ENCODE measurements around the gene POU3F1.

The POU3F1 gene

DNA sequence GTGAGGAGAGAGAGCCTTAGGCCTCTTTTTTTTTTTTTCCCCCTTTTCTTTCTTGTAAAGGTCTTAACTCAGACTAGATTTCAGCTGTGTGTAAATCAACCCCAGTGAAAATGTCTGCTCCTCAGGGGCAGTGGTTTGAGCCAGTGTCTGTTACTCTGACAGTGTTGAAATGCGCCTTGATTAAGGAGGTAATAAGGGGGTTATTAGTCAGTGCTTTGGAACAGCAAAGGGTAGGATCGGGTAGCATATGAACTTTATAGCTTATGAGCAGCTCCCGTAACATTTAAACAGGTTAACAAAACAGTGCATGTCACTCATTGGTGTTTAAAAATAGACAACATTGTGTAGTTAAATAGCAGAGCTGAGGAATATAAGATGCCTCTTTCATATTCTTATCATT is 23.8 kb downstream of the POU3F1 start:
- no peaks in the 10 kb centered on the region for H3K27me3 ChIP-seq (ENCODE audit: low read depth, low read length)
- H3K27ac ChIP-seq (ENCODE audit: low read length) = no peak overlapping the region
- no peak overlapping the region for H3K4me3 ChIP-seq (ENCODE audit: low read depth in 1 of 2, low read length in 2 of 2)
- H3K9me3 ChIP-seq (ENCODE audit: control insufficient read depth in 1 of 2, low read length in 2 of 2) = no peaks in the 10 kb centered on the region
- peaks cover 59 to 76% of the 10 kb centered on the region in 2 donors for H3K36me3 ChIP-seq (ENCODE audit: control insufficient read depth in 1 of 2, insufficient read depth in 2 of 2, low read length in 2 of 2)
- H3K4me1 ChIP-seq (ENCODE audit: control insufficient read depth in 1 of 2, insufficient read depth in 2 of 2, low read length in 2 of 2) = no peaks in the 10 kb centered on the region

DNA sequence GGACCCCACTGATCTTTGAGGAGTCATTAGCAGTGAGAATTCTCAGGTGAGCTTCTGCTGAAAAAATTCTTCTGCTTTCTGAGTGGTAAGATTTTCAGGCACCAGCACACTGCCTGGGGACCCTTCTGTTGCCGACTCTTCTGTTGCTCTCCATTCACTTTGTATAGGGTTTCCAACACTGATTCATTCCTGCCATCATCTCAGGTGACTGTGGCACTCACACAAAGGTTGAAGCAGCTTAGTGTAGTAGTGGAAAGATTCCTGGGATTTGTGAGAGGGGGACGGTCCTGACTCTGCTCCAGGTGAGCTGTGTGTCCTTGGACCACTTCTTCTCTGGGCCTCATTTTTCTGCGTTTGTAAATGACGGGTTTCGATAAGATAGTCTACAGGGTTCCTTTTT is 24.6 kb downstream of the POU3F1 start:
- no peak overlapping the region for H3K4me3 ChIP-seq (ENCODE audit: low read depth in 1 of 2, low read length in 2 of 2)
- H3K4me1 ChIP-seq (ENCODE audit: control insufficient read depth in 1 of 2, insufficient read depth in 2 of 2, low read length in 2 of 2) = peaks cover 0 to 4% of the 10 kb centered on the region in 2 donors
- H3K27me3 ChIP-seq (ENCODE audit: low read depth, low read length) = no peaks in the 10 kb centered on the region
- no peaks in the 10 kb centered on the region for H3K9me3 ChIP-seq (ENCODE audit: control insufficient read depth in 1 of 2, low read length in 2 of 2)
- peaks cover 62 to 71% of the 10 kb centered on the region in 2 donors for H3K36me3 ChIP-seq (ENCODE audit: control insufficient read depth in 1 of 2, insufficient read depth in 2 of 2, low read length in 2 of 2)
- no peak overlapping the region for H3K27ac ChIP-seq (ENCODE audit: low read length)

DNA sequence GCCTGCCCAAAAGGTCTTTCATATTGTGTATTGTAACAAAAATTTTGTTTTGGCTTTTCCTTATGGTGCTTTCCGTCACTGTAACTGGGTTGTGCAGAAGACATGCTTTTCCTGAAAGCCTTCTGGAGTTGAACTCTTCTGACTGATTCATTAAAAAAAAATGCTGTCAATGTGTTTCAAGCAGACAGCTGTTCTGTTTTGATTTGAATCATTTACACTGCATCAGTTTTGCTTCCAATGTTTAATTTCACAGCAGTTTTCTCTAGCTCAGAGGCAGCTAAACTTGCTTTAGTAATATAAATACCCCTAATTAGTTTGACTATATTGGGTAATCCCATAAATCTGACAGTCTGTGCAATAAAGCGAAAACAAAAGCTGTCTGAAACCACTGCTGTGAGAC is 26.2 kb downstream of the POU3F1 start:
- Histone ChIP-seq H3K27ac (ENCODE audit: low read length) (no peak overlapping the region), H3K4me3 (ENCODE audit: low read depth in 1 of 2, low read length in 2 of 2) (no peak overlapping the region), H3K4me1 (ENCODE audit: control insufficient read depth in 1 of 2, insufficient read depth in 2 of 2, low read length in 2 of 2) (peaks cover 0 to 20% of the 10 kb centered on the region in 2 donors), H3K9me3 (ENCODE audit: control insufficient read depth in 1 of 2, low read length in 2 of 2) (no peaks in the 10 kb centered on the region), H3K27me3 (ENCODE audit: low read depth, low read length) (no peaks in the 10 kb centered on the region), H3K36me3 (ENCODE audit: control insufficient read depth in 1 of 2, insufficient read depth in 2 of 2, low read length in 2 of 2) (peaks cover 62% of the 10 kb centered on the region in 2 donors)

DNA sequence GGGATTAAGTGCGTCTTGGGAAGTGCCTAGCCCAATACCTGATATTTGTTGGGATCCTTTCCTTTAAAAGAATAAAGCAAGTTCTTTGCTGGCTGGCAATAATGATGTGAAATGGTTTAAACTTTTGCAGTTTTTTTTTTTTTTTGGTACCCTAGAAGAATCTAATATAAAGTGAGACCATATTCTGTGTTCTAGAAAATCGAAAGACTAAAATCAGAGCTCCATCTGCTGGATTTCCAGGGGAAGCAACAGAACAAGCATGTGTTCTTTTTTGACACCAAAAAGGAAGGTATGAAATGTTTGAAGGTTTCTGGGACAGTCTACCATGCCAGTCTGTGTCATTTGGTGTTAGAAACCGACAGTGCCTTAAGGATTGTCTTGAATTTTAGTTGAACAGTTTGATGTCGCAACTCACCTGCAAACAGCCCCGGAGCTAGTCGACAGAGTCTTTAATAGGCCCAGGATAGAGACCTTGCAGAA is 27.7 kb downstream of the POU3F1 start:
- H3K4me1 ChIP-seq (ENCODE audit: control insufficient read depth in 1 of 2, insufficient read depth in 2 of 2, low read length in 2 of 2) = peaks cover 7 to 35% of the 10 kb centered on the region in 2 donors
- H3K9me3 ChIP-seq (ENCODE audit: control insufficient read depth in 1 of 2, low read length in 2 of 2) = no peaks in the 10 kb centered on the region
- H3K36me3 ChIP-seq (ENCODE audit: control insufficient read depth in 1 of 2, insufficient read depth in 2 of 2, low read length in 2 of 2) = peaks cover 49 to 54% of the 10 kb centered on the region in 2 donors
- H3K27ac ChIP-seq (ENCODE audit: low read length) = no peak overlapping the region
- H3K27me3 ChIP-seq (ENCODE audit: low read depth, low read length) = no peaks in the 10 kb centered on the region
- H3K4me3 ChIP-seq (ENCODE audit: low read depth in 1 of 2, low read length in 2 of 2) = no peak overlapping the region

DNA sequence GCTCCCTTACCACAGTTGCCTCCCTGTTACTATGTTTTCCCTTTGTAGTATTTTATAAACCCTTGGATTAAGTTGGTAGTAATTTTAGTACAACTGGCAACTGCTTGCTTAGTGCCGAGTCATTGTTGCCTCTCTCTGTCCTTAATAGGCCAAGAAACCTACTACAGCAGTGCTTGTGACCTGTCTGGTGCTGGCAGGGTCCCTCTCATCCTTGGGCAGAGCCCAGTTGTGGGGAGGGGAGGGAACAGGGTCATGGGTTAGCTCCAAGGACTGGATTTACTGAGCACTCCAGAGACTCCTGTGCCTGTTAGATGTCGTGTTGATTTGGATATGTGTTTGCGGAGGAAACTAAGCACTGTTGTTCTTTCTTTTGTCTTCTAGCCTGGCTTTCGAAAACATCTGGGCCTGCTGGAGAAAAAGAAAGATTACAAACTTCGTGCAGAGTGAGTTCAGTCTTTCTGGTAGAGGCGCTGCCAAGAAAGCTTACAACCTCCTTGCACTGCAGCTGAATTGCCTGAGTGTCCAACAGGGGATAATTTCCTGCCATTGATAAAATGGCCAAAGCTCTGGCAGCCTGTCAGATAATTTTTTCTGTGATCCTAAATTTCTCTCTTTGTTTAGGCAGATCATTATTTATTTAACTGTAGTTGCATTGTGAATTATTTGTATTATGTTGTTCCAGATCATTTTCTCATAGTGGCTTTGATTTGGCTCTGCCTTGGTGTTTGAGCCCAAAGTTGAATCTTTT is 30.4 kb downstream of the POU3F1 start:
- Histone ChIP-seq H3K27me3 (ENCODE audit: low read depth, low read length) (no peaks in the 10 kb centered on the region), H3K9me3 (ENCODE audit: control insufficient read depth in 1 of 2, low read length in 2 of 2) (no peaks in the 10 kb centered on the region), H3K36me3 (ENCODE audit: control insufficient read depth in 1 of 2, insufficient read depth in 2 of 2, low read length in 2 of 2) (peaks cover 28 to 30% of the 10 kb centered on the region in 2 donors), H3K27ac (ENCODE audit: low read length) (peak overlapping the region; percentile 65), H3K4me1 (ENCODE audit: control insufficient read depth in 1 of 2, insufficient read depth in 2 of 2, low read length in 2 of 2) (peaks cover 9 to 43% of the 10 kb centered on the region in 2 donors), H3K4me3 (ENCODE audit: low read depth in 1 of 2, low read length in 2 of 2) (no peak overlapping the region)

DNA sequence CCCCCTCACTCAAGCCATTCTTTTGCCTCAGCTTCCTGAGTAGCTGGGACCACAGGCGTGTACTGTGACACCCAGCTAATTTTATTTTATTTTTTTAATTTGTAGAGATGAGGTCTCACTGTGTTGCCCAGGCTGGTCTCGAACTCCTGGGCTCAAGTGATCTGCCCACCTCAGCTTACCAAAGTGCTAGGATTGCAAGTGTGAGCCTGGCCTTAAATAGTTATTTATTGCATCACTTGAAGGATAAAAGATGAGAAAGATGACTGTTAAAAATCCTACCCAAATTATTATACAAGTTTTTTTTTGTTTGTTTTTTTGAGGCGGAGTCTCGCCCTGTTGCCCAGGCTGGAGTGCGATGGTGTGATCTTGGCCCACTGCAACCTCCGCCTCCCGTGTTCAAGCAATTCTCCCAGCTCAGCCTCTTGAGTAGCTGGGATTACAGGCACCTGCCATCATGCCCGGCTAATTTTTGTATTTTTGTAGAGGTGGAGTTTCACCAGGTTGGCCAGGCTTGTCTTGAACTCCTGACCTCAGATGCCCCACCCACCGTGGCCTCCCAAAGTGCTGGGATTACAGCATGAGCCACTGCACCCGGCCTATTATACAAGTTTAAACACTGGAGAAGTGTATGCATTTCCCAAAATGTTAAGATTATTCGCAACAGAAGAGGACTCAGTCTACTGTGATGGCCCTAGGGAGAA is 31.7 kb downstream of the POU3F1 start:
- Histone ChIP-seq H3K9me3 (ENCODE audit: control insufficient read depth in 1 of 2, low read length in 2 of 2) (no peaks in the 10 kb centered on the region), H3K27ac (ENCODE audit: low read length) (peak overlapping the region; percentile 65), H3K4me1 (ENCODE audit: control insufficient read depth in 1 of 2, insufficient read depth in 2 of 2, low read length in 2 of 2) (peaks cover 9 to 43% of the 10 kb centered on the region in 2 donors), H3K36me3 (ENCODE audit: control insufficient read depth in 1 of 2, insufficient read depth in 2 of 2, low read length in 2 of 2) (peaks cover 20 to 22% of the 10 kb centered on the region in 2 donors), H3K4me3 (ENCODE audit: low read depth in 1 of 2, low read length in 2 of 2) (no peak overlapping the region), H3K27me3 (ENCODE audit: low read depth, low read length) (no peaks in the 10 kb centered on the region)

DNA sequence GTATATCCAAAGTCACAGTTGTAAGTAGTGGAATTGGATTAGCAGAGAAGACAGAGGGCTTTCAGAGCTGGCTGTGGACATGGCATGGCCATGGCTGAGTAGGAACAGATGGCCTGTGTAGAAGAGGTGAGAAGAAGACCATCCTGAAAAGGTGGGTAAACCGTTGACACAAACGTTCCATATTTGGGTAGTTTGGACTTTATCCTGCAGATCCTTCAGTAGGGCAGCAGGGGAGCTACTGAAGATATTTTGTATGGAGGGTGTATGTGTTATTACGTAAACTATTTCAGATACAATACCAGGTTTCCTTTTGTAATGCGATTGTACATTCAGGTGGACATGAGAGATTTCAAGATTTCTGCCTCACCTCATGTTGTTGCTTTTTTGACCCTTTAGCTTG is 32.4 kb downstream of the POU3F1 start:
- no peaks in the 10 kb centered on the region for H3K27me3 ChIP-seq (ENCODE audit: low read depth, low read length)
- peaks cover 17 to 19% of the 10 kb centered on the region in 2 donors for H3K36me3 ChIP-seq (ENCODE audit: control insufficient read depth in 1 of 2, insufficient read depth in 2 of 2, low read length in 2 of 2)
- H3K4me1 ChIP-seq (ENCODE audit: control insufficient read depth in 1 of 2, insufficient read depth in 2 of 2, low read length in 2 of 2) = peaks cover 9 to 43% of the 10 kb centered on the region in 2 donors
- peak overlapping the region in 1 of 2 donors; percentile 94 for H3K4me3 ChIP-seq (ENCODE audit: low read depth in 1 of 2, low read length in 2 of 2)
- H3K9me3 ChIP-seq (ENCODE audit: control insufficient read depth in 1 of 2, low read length in 2 of 2) = no peaks in the 10 kb centered on the region
- H3K27ac ChIP-seq (ENCODE audit: low read length) = no peak overlapping the region

DNA sequence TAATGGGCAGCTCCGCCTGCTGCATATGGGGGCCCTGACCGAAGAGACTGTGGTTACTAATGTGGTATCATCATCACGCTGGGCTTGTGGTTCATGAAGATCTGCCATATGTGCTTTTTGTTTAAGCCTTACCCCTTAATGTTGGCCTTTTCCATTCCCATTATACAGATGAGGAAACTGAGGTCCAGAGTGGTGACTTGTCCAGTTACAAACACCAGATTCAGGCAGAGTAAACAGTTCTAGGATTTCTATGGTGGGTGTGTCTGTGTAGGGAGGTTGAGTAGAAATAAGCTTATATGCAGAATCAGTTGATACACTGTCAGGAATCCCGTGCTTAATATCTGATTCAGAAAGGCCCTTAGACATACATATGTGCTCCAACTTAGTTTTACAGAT is 33.4 kb downstream of the POU3F1 start:
- peak overlapping the region; percentile 97 for H3K27ac ChIP-seq (ENCODE audit: low read length)
- H3K36me3 ChIP-seq (ENCODE audit: control insufficient read depth in 1 of 2, insufficient read depth in 2 of 2, low read length in 2 of 2) = peaks cover 8 to 10% of the 10 kb centered on the region in 2 donors
- peaks cover 9 to 43% of the 10 kb centered on the region in 2 donors for H3K4me1 ChIP-seq (ENCODE audit: control insufficient read depth in 1 of 2, insufficient read depth in 2 of 2, low read length in 2 of 2)
- no peaks in the 10 kb centered on the region for H3K9me3 ChIP-seq (ENCODE audit: control insufficient read depth in 1 of 2, low read length in 2 of 2)
- H3K4me3 ChIP-seq (ENCODE audit: low read depth in 1 of 2, low read length in 2 of 2) = peak overlapping the region; percentile 77 to 94
- no peaks in the 10 kb centered on the region for H3K27me3 ChIP-seq (ENCODE audit: low read depth, low read length)

DNA sequence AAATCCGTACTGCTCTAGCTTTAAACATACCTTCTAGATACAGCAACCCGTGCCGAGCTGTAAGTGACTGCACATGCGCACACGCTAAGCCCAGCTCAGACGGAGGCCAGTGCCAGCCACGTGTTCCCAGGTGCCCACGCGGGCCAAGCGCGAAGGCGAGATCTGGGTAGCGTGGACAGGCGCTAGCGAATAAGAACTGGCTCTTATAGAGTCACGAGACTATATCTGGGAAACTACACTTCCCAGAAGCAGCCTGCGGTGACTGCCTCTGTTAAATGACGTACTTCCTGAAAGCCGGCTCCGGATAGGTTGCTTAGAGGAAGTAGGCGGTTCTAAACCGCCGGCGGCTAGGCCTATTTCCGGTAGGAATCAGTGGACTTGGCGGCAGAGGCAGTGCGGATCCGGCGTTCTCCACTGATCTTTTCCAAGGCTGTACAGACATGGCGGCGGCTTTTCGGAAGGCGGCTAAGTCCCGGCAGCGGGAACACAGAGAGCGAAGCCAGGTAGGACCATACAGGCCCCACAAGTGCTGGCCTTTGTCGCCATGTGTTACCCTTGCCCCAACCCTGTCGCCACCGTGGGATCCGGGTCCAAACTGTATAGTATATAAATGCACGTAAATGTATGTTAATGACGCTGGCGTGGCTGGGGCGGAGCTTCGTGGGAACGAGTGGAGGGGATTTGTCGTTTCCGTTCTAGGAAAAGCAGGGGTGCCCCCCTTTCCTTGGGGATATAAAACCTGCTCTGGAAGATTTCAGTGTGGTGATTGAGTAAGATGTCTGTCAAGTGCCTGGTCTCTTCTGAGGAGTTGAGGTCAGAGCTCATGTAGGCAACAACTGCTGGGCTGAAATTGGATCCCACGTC is 34.0 kb downstream of the POU3F1 start, which contains the start of gene UTP11:
TSS of gene UTP11 (plus strand) at position 372 of the 864 bp plus-strand sequence. CDS start at position 441, 69 bp downstream.
- peak within 1 kb of the TSS; percentile 77 to 94 for H3K4me3 ChIP-seq (ENCODE audit: low read depth in 1 of 2, low read length in 2 of 2)
- H3K4me1 ChIP-seq (ENCODE audit: control insufficient read depth in 1 of 2, insufficient read depth in 2 of 2, low read length in 2 of 2) = peaks cover 9 to 43% of the 10 kb centered on the region in 2 donors
- H3K27me3 ChIP-seq (ENCODE audit: low read depth, low read length) = no peaks in the 10 kb centered on the region
- H3K9me3 ChIP-seq (ENCODE audit: control insufficient read depth in 1 of 2, low read length in 2 of 2) = no peaks in the 10 kb centered on the region
- H3K27ac ChIP-seq (ENCODE audit: low read length) = peak within 1 kb of the TSS; percentile 97
- peaks cover 7 to 10% of the 10 kb centered on the region in 2 donors for H3K36me3 ChIP-seq (ENCODE audit: control insufficient read depth in 1 of 2, insufficient read depth in 2 of 2, low read length in 2 of 2)

DNA sequence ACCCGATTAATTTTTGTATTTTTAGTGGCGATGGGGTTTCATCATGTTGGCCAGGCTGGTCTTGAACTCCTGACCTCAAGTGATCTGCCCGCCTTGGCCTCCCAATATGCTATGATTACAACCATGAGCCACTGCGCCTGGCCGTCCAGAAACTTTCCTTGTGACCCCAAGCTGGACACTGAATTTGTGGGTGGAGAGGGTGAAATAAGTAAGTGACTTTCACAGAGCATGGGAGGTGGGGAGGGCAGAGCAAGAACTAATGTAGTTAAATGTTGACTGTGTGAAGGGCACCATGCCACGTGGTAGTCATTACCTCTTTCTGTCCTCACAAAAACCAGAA is 36.8 kb downstream of the POU3F1 start:
- Histone ChIP-seq H3K27me3 (ENCODE audit: low read depth, low read length) (no peaks in the 10 kb centered on the region), H3K9me3 (ENCODE audit: control insufficient read depth in 1 of 2, low read length in 2 of 2) (no peaks in the 10 kb centered on the region), H3K27ac (ENCODE audit: low read length) (no peak overlapping the region), H3K4me3 (ENCODE audit: low read depth in 1 of 2, low read length in 2 of 2) (no peak overlapping the region), H3K4me1 (ENCODE audit: control insufficient read depth in 1 of 2, insufficient read depth in 2 of 2, low read length in 2 of 2) (peaks cover 9 to 22% of the 10 kb centered on the region in 2 donors), H3K36me3 (ENCODE audit: control insufficient read depth in 1 of 2, insufficient read depth in 2 of 2, low read length in 2 of 2) (peaks cover 0 to 3% of the 10 kb centered on the region in 2 donors)

Measured in muscle layer of duodenum (tissue), 2 donors.